GM12872 (cell line): ENCODE measurements around the gene GNAZ.

ENCODE experiments used
- CTCF ChIP-seq: IDR thresholded peaks from 3 replicates; pipeline ENCODE4 v1.5.1; 2011; ENCODE audit warnings: low read depth, mild to moderate bottlenecking, low read length, moderate library complexity; ENCODE audit not compliant: insufficient read depth

The GNAZ gene

GRCh38 chr22:23079240-23079768 is 9.0 kb downstream of the GNAZ start:
- no peak for TF ChIP-seq CTCF

GRCh38 chr22:23079814-23080521 is 9.6 kb downstream of the GNAZ start:
- no peak for TF ChIP-seq CTCF

- TF ChIP-seq CTCF = no peak
Observed at GRCh38 chr22:23080613-23081290, 10.4 kb downstream of the GNAZ start.

GRCh38 chr22:23082534-23083314 is 12.4 kb downstream of the GNAZ start:
- no peak for TF ChIP-seq CTCF

- no peak for TF ChIP-seq CTCF
Observed at GRCh38 chr22:23083315-23084021, 13.1 kb downstream of the GNAZ start.

GRCh38 chr22:23084453-23085350 is 14.4 kb downstream of the GNAZ start:
- no peak for TF ChIP-seq CTCF
